Suprapubic skin (tissue), 4 donors: ENCODE data around the gene GNAZ. TPM values are rescaled to one million over a fixed set of nuclear protein-coding genes. Genes with fewer than 3 reads are reported as not detected.

Experiments
- DNase-seq, 2 donors: peaks; one replicate each; pipeline ENCODE4 v3.0.0-alpha.2; 2019; ENCODE audit warnings: low spot score in 2 of 2
- H3K27ac ChIP-seq: fragments of 200-600 bp; sonication (generic); one replicate; pipeline ENCODE4 v1.5.1; 2019
- H3K27me3 ChIP-seq: fragments of 200-600 bp; sonication (generic); one replicate; pipeline ENCODE4 v1.5.1; 2019
- H3K36me3 ChIP-seq: fragments of 200-600 bp; sonication (generic); one replicate; pipeline ENCODE4 v1.5.1; 2019
- H3K4me1 ChIP-seq: fragments of 200-600 bp; sonication (generic); one replicate; pipeline ENCODE4 v1.5.1; 2019
- H3K4me3 ChIP-seq: fragments of 200-600 bp; sonication (generic); one replicate; pipeline ENCODE4 v1.5.1; 2019; ENCODE audit warnings: mild to moderate bottlenecking
- H3K9me3 ChIP-seq: fragments of 200-600 bp; sonication (generic); one replicate; pipeline ENCODE4 v1.5.1; 2019
- EP300 ChIP-seq: sonication (generic); formaldehyde crosslinking; IDR thresholded peaks from one replicate; pipeline ENCODE4 v1.6.1; 2017; ENCODE audit warnings: antibody characterized with exemption
- POLR2A ChIP-seq, 2 donors: fragments of 450-650 bp; IDR thresholded peaks; one replicate each; pipeline ENCODE4 v1.6.1; 2017; ENCODE audit warnings: antibody characterized with exemption in 2 of 2, mild to moderate bottlenecking in 2 of 2, moderate library complexity in 2 of 2
- POLR2AphosphoS5 ChIP-seq, 3 donors: sonication (generic); formaldehyde crosslinking; IDR thresholded peaks; one replicate each; pipeline ENCODE4 v1.6.1; 2017; ENCODE audit warnings: antibody characterized with exemption in 3 of 3
- WGBS: methylation state at CpG from one replicate; pipeline ENCODE4 v1.1.5; 2018; 5-methylcytosine and 5-hydroxymethylcytosine counted together
- total RNA-seq, 4 donors: library from RNA; depleted of rRNA; stranded (reverse); fragments of >200 nt; gene quantifications; one replicate each; pipeline ENCODE4 v1.1.0, GENCODE V29; 2016
- TF ChIP-seq, protein P1 (sequence below), 2 donors: fragments of 200-600 bp in 1 of 2; fragments of 450-650 bp in 1 of 2; sonication (generic) in 1 of 2; IDR thresholded peaks; one replicate each; pipeline ENCODE4 v1.5.1; 2016 to 2019; ENCODE audit warnings: antibody characterized with exemption in 2 of 2, mild to moderate bottlenecking in 1 of 2, moderate library complexity in 1 of 2

GNAZ gene
- total RNA-seq, 4 donors from 2014 or later = 2.1 to 5.8 (median 3.0) TPM

DNA sequence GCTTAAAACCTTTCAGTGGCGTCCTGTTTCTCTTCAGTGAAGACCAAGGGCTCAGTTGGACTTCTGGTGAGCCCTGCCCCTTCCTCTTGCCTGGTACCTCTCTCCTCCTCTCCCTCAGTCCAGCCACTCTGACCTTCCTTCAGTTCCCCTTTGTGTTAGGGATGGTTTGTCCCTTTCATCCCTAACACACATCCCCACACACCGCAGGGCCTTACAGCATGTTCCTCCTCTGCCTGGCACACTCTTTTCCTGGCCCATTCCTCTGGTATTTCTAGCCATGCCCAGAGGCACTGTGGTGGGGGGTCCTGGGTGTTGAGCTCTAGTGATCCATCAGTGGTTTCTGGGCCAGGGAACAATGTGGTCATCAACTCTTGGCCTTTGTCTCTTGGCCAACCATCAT lies 21.4 kb downstream of the GNAZ start:
- H3K9me3 ChIP-seq = no peaks in the 10 kb centered on the region
- no peak for TF ChIP-seq EP300
- no peak for TF ChIP-seq POLR2AphosphoS5 (IDR thresholded peaks at IDR 0.05)
- TF ChIP-seq POLR2A (IDR thresholded peaks at IDR 0.05) = no peak
- TF ChIP-seq, protein P1, sequence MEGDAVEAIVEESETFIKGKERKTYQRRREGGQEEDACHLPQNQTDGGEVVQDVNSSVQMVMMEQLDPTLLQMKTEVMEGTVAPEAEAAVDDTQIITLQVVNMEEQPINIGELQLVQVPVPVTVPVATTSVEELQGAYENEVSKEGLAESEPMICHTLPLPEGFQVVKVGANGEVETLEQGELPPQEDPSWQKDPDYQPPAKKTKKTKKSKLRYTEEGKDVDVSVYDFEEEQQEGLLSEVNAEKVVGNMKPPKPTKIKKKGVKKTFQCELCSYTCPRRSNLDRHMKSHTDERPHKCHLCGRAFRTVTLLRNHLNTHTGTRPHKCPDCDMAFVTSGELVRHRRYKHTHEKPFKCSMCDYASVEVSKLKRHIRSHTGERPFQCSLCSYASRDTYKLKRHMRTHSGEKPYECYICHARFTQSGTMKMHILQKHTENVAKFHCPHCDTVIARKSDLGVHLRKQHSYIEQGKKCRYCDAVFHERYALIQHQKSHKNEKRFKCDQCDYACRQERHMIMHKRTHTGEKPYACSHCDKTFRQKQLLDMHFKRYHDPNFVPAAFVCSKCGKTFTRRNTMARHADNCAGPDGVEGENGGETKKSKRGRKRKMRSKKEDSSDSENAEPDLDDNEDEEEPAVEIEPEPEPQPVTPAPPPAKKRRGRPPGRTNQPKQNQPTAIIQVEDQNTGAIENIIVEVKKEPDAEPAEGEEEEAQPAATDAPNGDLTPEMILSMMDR (IDR thresholded peaks at IDR 0.05) = no peak
- H3K27me3 ChIP-seq = no peaks in the 10 kb centered on the region
- H3K36me3 ChIP-seq = no peaks in the 10 kb centered on the region
- H3K4me1 ChIP-seq = peaks cover 3% of the 10 kb centered on the region
- no peak overlapping the region for H3K27ac ChIP-seq
- WGBS = 88% methylated on average over 2 of the region's 2 CpGs
- DNase-seq = no peak
- no peak overlapping the region for H3K4me3 ChIP-seq

DNA sequence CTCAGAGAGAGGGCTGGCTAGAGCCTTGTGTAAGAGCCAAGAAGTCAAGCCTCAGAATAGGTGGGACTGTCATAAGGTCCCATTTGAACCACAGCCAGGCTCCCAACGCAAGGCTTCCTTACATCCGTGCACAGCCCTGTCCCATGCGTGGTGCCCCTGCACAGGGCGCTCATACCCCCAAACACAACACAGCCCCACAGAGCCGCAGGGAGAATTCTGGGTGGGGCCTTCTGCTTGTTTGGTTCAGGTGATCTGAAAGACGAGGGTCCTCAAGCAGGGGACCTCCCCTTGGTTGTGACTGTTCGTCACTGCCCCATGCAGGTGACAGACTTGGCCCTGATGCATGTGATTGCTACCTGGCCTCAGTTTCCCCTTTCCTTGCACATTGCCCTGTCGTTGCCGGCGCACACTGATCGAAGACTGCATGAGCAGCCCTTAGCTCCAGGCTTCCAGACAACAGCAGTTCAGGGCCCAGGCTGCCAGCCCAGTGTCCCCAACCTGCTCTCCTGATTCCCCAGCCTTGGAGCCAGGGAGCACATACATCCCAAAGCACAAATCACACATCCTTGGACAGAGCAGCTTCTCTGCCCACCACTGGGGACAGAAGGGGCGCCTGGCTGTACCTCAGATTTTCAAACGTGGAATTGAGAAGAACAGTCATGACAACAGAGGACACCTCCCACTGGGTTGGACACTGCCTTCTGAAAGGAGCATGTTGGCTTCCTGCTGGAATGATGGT lies 22.1 kb downstream of the GNAZ start:
- H3K4me1 ChIP-seq = peaks cover 3% of the 10 kb centered on the region
- TF ChIP-seq, protein P1 (IDR thresholded peaks at IDR 0.05) = no peak
- H3K27me3 ChIP-seq = no peaks in the 10 kb centered on the region
- no peaks in the 10 kb centered on the region for H3K9me3 ChIP-seq
- H3K27ac ChIP-seq = no peak overlapping the region
- no peak for DNase-seq
- WGBS = 90% methylated on average over 9 of the region's 13 CpGs
- no peak overlapping the region for H3K4me3 ChIP-seq
- H3K36me3 ChIP-seq = no peaks in the 10 kb centered on the region

DNA sequence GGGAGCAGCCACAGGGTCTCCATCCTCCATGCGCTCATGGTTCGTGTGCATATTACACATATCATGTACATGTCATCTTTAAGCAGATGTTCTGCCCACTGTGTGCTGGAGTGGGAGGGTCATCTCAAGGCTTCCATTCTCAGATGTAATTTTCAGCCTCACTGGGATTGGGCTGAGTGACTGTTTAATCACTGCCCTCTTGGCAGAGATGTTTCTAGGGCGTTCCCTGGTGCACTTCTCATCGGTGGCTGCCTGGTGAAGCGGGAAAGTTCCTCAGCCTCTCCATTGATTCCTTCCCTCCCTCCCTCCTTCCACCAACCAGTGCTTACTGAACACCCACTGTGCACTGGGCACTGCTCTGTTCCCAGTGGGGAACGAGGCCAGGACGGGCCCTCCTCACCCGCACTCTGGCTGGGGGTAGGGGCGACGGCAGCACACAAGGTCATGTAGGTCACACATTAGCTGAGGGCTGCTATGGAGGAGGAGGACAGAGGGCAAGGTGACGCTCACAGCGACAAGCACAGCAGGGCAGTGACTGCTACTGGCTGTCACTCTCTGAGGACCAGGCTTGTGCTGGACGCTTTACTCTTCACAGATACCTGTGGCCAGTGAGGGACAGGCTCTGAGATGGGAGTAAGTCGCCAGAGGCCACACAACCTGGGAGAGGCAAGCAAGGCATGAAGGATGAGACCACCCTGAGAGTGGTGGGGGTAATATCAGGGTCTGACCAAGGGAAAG lies 22.9 kb downstream of the GNAZ start:
- TF ChIP-seq POLR2A (IDR thresholded peaks at IDR 0.05) = no peak
- TF ChIP-seq, protein P1 (IDR thresholded peaks at IDR 0.05) = no peak
- no peaks in the 10 kb centered on the region for H3K36me3 ChIP-seq
- no peaks in the 10 kb centered on the region for H3K9me3 ChIP-seq
- 87% methylated on average over 12 of the region's 14 CpGs for WGBS
- no peak overlapping the region for H3K4me3 ChIP-seq
- H3K27ac ChIP-seq = no peak overlapping the region
- no peaks in the 10 kb centered on the region for H3K27me3 ChIP-seq
- H3K4me1 ChIP-seq = peaks cover 6% of the 10 kb centered on the region
- DNase-seq = no peak

DNA sequence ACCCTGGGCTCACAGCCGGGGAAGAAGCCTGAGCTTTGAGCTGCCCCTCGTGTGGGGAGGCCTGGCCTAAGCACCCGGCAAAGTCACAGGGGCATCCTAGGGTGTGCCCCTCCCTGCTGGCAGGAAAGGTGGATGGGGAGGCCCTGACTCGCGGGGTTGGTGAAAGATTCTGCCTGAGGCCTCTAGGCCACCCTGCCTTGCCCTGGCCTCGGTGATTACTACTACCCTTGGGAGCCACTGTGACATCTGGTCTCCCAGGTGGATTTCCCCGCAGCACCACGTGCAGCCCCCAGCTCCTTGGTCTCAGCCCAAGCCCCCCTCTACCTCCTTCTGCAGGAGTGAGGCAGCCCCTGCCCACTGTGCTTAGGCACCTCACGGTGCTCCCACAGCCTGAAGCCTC lies 23.9 kb downstream of the GNAZ start:
- no peak overlapping the region for H3K27ac ChIP-seq
- no peaks in the 10 kb centered on the region for H3K9me3 ChIP-seq
- H3K4me3 ChIP-seq = no peak overlapping the region
- H3K4me1 ChIP-seq = peaks cover 14% of the 10 kb centered on the region
- WGBS = 66% methylated on average over 5 of the region's 9 CpGs
- no peak for TF ChIP-seq EP300
- H3K36me3 ChIP-seq = no peaks in the 10 kb centered on the region
- no peak for DNase-seq
- no peaks in the 10 kb centered on the region for H3K27me3 ChIP-seq

DNA sequence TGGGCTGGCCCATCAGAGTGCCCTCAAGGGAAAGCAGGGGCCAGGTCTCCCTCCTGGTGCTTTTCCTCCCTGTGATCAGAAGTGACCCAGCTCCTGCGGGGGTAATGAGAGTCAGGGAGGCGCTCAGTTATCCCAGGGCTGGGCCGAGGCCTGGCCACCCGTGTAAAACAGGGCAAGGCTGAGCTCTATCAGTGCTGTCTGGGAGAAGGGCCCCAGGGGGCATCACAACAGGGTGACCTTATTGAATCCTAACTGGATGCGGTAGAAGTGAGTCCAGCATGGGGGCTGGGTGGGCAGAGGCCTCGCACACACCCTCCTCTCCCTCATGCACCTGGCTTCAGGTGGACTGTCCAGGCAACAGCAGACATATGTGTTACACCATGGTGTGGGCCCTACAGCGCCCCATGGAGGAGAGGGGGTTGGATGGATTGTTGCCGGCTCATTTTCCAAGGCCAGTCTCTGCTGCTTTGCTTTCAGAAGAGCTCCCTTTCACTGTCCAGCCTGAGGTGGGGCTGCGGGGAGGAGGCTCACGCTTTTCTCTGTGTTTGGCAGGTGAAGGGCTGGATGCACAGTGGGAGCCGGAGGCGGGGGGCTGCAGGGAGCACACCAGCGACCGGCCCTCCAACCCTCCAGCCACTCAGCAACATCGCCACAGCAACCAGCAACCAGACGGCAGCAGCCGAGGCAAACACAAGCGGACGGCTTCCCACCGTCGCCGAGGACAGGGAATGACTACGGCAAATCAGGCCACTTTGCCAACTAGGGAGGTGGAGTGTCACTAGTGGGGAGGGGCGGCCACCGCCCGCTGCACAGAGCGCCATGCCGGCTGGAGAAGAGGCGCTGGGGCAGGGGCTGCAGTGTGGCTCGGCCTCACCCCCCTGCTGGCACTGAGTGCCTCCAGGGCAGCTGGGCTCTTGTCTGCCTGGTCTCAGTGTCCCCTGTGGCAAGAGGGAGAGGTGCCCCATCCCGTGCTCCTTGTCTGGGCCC lies 24.7 kb downstream of the GNAZ start:
- WGBS = 91% methylated on average over 13 of the region's 31 CpGs
- H3K4me3 ChIP-seq = no peak overlapping the region
- peaks cover 17% of the 10 kb centered on the region for H3K4me1 ChIP-seq
- TF ChIP-seq POLR2AphosphoS5 (IDR thresholded peaks at IDR 0.05) = no peak
- no peak for TF ChIP-seq EP300
- no peak for TF ChIP-seq POLR2A (IDR thresholded peaks at IDR 0.05)
- TF ChIP-seq, protein P1 (IDR thresholded peaks at IDR 0.05) = no peak
- no peak overlapping the region for H3K27ac ChIP-seq
- H3K9me3 ChIP-seq = no peaks in the 10 kb centered on the region
- DNase-seq = no peak
- H3K36me3 ChIP-seq = no peaks in the 10 kb centered on the region
- H3K27me3 ChIP-seq = no peaks in the 10 kb centered on the region
